GM21737 (cell line): ENCODE results near the gene ARFGAP1.

ENCODE experiments used
- ATAC-seq: cut with Tn5 transposase; IDR thresholded peaks from one replicate; pipeline ENCODE4 v1.9.1; 2021; ENCODE audit warnings: mild to moderate bottlenecking, moderate library complexity; ENCODE audit not compliant: unreplicated experiment

ARFGAP1 gene

DNA sequence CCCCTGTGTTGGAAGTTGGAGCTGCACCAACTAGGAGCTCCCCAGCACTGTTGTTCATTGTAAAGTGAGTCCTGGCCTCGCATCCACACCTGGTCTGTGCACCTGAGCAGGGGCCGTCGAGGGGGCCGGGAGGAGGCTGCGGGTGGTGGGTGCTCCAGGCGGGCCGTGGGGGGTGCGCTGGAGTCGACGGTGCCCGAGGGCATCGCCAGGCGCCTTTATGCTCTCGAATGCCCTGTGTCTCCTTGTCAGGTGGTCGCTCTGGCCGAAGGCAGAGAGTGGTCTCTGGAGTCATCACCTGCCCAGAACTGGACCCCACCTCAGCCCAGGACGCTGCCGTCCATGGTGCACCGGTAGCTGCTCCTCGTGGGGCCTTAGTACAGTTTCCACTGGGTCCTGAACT, 4.3 kb downstream of the ARFGAP1 start:
- ATAC-seq, result no peak

DNA sequence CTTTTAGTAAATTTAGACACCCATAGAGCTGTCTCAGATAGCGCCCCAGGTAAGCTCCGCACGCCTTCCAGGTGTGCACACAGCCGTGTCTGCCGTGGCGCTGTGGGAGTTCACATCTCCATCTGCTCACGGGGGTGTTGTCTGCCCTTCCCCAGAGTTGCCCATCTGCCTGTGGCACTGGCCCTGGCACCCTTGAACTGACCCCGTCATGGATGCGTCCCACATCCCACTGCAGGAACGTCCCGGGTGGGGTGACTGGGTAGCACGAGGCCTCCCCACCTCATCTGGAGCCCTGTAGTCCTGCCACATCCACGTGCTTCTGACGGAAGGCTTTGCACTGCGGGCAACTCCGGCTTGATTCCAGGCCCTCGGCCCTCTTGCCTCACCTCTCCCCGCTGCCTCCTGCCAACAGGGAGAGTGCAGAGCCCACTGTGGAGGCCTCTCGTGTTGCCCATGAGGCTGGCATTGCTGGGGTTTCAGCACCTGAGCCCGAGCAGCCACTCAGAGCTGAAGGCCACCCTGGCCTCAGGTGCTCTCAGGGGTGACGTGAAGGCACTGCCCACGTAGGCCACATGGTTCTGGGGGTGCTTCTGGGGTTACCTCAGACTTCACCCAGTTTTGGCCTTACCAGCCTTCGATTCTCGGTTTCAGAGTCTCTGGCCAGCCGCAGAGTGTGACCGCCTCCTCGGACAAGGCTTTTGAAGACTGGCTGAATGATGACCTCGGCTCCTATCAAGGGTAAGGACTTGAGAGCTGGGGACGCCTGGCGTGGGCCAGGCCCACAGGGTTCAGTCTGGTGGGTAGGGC, 5.1 kb downstream of the ARFGAP1 start:
- no peak for ATAC-seq

DNA sequence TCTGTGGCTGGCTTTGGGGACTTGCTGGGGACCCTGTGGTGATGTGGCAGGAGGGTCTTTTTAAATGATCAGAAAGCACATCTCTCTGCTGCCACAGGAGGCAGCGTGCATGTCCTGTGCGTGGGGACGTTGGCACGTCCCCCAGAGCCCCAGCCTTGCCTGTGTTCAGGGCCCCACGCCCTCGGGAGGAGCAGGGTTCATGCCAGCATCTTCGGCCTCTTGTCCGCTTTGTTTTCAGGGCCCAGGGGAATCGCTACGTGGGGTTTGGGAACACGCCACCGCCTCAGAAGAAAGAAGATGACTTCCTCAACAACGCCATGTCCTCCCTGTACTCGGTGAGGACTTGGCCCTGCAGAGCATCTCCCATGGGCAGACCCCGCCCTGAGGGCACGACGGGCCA, 6.0 kb downstream of the ARFGAP1 start:
- no peak for ATAC-seq

DNA sequence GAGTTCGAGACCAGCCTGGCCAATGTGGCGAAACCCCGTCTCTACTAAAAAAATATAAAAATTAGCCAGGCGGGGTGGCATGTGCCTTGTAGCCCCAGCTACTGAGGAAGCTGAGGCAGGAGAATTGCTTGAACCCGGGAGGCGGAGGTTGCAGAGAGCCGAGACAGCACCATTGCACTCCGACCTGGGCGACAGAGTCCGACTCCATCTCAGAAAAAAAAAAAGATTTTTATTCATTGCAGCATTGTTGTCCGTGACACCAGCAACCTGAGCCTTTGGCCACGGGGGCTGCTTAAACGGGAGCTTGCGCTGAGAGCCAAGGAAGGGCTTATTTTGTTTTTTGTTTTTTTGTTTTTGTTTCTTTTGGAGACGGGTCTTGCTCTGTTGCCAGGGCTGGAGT, 7.3 kb downstream of the ARFGAP1 start:
- ATAC-seq, result no peak

DNA sequence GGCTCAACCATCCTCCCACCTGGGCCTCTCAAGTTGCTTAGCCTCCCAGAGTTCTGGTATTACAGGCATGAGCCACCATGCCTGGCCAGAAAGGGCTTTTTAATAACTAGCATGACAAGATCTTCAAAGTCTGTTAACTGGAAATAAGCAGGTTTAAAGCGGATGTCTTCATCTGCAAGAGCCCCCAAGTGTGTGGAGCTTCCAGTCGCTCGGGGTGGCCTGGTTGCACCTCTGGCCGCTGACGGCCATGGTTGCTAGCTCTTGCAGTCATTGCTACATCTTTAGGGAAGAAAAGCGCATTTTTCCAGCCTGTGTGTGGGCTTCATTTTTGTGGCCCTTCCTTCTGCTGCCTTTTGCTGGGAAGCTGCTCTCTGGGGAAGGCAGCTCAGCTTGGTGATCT, 7.8 kb downstream of the ARFGAP1 start:
- ATAC-seq, result no peak

DNA sequence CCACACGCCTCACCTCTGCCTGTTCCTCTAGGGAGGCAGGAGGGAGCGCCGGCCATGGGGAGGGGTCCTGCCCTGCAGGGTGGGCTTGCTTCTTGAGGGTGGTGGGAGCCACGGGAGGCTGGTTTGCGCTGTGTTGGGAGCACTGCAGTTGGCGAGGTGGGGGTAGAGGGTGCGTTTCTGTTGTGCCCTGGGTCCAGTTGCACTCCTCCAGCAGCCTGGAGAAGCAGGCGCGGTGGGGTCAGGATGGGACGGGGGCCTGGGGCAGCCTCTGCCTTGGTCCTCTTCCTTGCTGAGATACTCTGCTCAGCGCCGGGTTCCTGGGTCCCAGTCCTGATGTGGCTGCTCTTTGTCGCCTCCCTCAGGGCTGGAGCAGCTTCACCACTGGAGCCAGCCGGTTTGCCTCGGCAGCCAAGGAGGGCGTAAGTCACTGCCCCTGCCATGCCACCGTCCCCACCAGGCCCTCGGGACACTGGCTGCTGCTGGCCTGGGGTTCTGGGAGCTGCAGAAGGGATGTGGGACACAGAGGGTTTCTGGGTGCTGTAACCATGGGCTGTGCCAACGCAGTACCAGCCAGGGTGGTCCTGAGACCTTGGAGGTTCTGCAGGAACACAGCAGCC, 8.4 kb downstream of the ARFGAP1 start:
- ATAC-seq, result no peak

DNA sequence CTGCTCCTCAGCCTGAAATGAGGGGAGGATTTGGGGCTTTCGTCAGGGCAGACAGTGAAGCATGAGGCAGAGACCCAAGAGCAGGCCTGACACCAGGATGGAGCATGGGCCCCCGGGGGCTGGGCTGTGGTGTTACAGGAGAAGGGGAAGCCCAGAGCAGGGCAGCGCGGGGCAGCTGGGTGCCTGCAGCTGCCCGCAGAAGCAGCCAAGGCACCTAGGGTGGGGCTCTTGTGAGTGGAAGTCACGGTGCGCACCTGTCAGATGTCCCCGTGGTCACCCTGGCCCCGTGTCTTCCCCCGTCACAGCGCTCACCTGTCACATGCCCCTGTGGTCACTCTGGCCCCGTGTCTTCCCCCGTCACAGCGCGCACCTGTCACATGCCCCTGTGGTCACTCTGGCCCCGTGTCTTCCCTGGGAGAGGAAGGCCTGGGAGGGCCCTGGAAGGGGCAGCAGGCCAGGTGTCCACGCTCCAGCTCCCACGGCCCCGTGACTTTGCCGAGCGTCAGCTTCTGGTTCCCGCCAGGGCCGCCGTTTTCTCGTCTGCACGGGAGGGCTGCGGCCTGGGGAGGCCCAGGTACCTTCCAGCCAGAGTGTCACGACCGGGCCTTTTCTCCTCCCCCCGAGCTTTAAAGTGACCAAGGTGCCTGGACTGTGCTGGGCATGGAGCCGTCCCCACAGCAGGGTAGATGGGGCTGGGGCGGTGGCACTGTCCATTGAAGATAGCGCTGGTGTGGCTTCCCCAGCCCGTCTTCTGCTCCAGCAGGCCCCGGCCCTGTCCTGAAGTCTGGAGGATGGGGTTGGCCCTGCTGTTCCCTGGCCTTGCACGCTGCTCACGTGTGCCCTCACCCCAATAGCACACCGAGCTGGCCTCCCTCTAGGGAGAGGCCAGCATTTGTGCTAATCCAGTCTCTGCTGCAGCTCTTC, 9.4 kb downstream of the ARFGAP1 start:
- ATAC-seq, result no peak

DNA sequence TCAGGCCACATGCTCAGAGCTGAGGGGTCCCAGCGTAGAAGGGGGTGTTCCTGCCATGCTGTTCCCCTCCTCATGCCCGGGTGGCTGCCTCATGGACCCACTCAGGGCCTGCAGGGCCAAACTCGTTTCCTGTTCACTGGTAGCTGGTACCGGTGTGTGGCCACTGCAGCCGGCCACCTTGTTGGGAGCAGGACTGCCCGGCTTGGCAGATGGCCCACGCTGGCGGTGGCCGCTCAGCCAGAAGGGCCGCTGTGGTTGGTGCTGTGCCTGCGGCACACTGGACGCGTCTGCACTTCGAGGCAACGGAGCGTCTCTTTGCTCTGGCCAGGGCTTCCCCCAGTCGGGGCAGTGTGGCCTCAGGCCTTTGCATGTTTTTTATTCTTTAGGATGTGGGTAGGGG, 10.3 kb downstream of the ARFGAP1 start:
- no peak for ATAC-seq

DNA sequence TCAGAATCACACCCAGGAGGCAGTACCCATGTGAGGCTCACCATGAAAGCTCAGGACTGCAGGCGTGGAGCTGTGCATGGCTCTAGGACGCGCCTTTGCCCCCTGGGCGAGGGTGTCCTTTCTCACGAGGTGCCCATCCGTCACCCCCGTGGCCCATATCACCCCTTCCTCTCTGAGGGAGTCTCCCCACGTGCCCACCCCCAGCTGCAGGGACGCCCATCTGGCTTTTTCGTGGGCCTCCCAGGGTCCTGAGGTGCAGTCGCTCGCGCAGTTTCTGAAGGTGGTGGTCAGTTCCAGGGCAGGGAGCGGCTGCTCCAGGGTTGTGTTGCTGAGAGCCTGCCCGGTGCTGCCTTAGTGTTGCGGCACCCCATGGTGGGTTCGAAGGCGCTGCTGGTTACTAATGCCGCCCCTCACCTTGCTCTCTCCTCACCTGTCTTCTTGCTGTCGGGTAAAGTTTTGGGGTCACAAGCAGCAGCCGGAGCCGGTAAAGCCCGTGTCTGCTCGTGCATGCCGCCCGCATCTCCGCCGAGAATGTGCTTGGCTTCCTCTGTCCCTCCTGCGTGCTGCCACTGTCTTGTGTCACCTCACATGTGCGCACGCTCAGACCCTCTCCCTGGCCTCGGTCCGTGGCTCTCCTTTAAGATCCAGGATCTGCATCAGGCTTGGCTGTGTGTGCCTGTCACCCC, 10.9 kb downstream of the ARFGAP1 start:
- ATAC-seq, result no peak

DNA sequence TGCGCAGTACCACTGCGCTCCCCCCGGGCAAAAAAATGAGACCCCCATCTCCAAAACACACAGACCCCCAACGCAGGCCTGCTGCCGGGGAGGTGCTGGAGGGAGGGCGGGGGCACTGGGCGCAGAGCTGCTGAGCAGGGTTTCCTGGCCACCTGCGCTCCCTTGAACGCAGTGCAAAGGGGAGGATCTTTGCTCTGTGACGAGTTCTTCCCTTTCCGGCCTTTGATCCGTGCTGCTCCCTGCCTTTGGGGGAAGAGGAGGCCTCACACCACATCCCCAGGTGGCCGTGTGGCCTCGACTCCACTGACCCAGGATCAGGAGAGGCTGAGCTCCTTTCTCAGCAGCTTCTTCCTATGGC, 11.4 kb downstream of the ARFGAP1 start:
- ATAC-seq, result no peak

DNA sequence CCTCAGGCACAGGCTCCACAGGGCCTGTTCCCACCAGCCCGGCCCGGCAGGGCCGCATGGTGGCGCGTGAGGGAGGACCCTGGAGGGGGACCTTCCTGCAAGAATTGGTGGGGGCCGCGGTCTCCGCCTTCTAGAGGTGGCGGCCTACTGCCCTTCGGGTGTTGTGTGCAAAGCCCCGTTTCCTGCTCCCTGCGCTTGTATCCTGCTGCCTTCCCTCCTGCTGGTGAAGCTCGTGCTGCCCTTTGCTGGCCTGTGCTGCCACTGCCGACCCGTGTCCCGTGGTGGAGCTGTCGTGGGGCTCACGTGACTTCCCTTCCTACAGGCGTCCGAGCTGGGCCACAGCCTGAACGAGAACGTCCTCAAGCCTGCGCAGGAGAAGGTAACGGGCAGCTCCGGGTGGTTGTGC, 11.9 kb downstream of the ARFGAP1 start:
- ATAC-seq, result no peak

DNA sequence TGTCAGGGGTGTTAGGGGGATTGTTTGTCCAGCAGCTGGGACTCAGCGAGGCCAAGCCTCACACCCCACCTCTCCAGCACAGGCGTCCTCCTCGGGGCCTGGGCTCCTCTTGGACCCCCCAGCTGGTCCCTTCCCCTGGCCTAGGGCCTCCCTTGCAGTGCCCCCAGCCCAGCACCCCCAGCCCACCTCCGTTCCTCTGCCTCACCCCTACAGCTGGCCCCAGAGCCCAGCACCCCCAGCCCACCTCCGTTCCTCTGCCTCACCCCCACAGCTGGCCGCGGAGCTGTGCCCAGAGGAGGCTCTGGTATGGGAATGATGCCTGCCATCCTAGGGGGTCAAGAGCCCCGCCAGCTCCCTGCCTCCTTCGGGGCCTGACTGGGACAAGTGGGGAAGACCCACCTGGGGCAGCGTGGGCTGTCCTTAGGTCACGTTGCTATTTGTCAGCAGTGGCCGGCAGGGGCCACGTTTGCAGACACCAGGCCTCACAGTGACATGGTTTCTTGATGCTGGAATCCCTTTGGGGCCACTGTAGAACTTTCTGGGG, 12.4 kb downstream of the ARFGAP1 start:
- ATAC-seq, result no peak

DNA sequence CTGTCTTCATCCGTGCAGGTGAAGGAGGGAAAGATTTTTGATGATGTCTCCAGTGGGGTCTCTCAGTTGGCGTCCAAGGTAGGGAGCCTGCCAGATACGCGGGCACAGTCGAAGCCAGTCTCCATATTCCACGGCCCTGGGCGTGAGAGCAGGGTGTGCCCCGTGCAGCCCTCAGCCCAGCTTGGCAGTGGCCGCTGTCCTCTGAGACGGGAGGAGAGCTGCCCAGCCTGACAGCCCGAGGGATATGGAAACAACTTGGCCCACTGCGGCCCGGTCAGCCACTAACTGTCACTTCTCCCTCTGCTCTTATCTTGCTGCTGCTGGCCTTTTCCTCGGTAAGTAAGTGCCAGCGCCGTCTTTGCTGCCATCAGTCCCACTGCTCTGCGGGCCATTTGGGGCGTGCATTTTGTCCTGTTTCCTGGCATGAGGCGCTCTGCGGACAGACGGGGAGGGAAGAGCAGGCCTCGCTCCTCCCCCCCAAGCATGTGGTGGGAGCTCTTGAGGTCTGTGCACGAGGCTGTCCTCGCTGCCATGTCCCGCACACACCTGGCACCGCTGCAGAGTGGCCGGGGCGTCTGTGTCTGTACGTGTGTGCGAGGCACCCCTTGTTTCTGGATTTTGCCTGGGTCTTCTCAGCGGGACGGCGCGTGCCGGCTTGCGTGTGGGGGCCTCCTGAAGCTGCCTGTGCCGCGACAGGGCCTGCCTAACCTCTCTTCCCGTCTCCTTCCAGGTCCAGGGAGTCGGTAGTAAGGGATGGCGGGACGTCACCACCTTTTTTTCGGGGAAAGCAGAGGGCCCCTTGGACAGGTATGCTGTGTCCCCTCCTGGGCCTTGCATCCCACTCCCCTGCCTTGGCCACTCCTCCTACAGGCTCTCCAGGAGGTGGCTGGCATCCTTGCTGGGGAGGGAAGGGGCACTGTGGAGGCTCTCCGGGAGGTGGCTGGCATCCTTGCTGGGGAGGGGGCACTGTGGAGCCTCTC, 13.3 kb downstream of the ARFGAP1 start:
- no peak for ATAC-seq

DNA sequence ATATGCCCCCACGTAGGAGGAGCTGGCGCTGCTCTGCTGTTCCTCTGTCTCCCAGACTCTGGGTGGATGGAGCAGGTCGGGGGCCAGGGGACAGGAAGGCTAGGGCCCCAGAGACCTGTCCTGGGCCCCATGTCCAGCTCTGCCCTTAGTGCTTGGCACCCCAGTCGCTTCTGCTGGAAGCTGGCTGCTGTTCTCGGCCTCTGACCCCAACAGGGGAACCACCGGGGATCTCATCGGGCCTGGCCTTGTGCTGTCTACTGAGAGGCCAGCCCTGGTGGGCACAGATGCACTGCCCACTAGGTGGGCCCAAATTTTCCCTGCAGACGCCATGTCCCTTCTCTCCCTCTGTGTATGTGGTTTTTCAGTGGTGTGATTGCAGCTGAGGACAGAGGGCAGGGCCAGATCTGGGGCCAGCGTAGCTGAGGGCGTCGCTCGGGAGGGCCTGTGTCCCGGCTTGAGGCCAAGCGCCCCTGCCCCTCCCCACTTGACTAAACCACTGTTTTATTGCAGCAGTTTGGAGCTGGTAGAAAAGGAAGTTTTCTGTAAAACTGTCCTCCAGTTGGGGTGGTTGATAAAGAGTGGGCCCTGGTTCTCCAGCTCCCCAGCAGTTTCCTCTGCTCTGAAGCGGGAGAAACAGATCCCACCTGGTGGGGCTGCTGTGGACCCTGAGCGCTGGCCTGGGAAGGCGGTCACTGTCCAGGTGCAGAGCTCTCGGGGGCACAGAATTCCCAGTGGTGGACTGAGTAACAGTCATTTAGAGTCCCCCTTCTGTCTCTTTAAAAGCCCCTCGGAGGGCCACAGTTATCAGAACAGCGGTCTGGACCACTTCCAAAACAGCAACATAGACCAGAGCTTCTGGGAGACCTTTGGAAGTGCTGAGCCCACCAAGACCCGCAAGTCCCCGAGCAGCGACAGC, 14.4 kb downstream of the ARFGAP1 start:
- ATAC-seq, result no peak

DNA sequence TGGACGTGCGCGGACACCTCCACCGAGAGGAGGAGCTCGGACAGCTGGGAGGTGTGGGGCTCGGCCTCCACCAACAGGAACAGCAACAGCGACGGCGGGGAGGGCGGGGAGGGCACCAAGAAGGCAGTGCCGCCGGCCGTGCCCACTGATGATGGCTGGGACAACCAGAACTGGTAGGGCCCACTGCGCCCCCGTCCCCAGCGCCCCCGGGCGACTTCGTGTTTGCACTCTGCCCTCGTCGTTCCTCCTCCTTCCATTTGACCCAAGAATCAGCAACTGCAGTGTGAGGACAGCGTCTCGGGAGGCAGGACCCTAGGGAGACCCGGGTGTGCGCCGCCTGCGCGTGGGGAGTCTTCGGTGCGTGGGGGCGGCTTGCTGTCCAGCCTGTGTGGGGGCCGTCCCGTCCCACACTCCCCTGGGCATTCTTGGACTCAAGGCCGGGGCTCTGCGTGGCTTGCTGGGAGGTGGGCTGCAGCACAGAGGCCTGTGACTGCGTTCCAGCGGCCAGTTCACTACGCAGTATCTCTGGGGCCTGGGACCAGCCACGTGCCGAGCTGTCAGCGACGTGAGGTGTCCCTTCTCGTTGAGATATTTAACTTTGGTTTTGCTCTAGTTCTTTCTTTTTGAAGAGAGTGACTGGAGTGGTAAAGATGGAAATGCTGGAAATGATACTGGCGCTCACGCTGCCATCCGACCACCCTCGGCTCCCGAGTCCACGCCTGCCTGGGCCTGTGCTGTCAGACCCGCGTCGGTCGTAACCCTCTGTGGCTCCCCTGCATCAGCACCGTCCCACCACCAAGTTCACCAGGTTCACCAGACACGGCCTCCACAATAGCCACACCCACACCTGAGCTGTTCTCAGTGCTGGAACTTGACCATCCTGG, 15.3 kb downstream of the ARFGAP1 start:
- no peak for ATAC-seq

DNA sequence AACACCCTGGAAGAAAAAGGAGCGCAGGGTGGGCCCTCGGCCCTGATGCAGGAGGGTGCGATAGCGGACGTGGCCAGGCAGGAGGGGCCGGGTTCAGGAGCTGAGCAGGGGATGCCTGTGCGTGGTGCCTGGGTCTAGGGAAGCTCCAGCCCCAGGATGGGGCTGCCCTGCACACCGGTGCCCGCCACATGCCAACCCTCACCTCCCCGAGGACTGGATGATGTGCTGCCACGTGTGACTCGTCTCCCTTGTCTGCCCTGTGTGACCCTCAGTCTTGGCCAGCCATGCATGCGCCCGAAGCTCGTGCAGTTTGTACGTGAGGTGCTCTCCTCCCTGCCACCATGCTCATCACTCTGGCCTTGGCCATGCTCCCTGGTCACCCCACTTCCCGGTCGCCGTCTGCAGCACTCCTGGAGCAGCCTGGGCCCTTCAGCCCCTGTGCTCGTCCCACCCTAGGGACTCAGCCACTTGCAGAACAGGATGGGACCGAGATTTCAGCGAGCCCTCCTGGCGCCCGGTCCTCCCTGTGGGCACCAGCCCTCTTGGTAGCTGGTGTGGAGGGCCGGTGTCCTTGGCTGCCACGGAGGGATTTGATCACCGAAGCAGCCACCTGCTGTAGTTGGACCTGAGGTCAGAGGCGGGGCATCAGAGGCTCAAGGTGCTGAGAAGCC, 16.1 kb downstream of the ARFGAP1 start:
- no peak for ATAC-seq
